ENCODE data around the gene CD300C. TPM values are rescaled to one million over a fixed set of nuclear protein-coding genes. Genes with fewer than 3 reads are reported as not detected.

Gene CD300C
- total RNA-seq, 2 donors from 2014 or later: 0.24 to 1.1 TPM

Other genes with a start within 250 kb of the CD300C start
- gene KIF19, start 219.9 kb downstream of the CD300C start, total RNA-seq: 1 to 10 TPM; 2.1 to 3.5 TPM
- under 1 TPM in 1 of 2 donors, not detected in 1; 0.24 TPM for gene BTBD17, start 184.2 kb downstream of the CD300C start, total RNA-seq
- gene GPR142, start 178.6 kb downstream of the CD300C start, total RNA-seq: under 1 TPM in 1 of 2 donors, not detected in 1; 0.31 TPM
- 100 to 1,000 TPM; 155 to 161 TPM for gene GPRC5C, start 114.0 kb downstream of the CD300C start, total RNA-seq
- gene CD300A, start 79.5 kb downstream of the CD300C start, total RNA-seq: 1 to 10 TPM; 1.8 to 7.9 TPM
- gene CD300LB, start 14.6 kb downstream of the CD300C start, total RNA-seq: under 1 TPM; 0.12 to 0.25 TPM
- gene CD300H, start 21.4 kb upstream of the CD300C start, total RNA-seq: not detected
- gene CD300LD, start 46.2 kb upstream of the CD300C start, total RNA-seq: not detected
- gene CD300E, start 77.6 kb upstream of the CD300C start, total RNA-seq: under 1 TPM in 1 of 2 donors, not detected in 1; 0.39 TPM
- gene CD300LF, start 166.8 kb upstream of the CD300C start, total RNA-seq: 1 to 10 TPM in 1 of 2 donors, under 1 TPM in 1; 0.82 to 2.0 TPM
- gene RAB37, start 191.1 kb upstream of the CD300C start, total RNA-seq: 10 to 100 TPM in 1 of 2 donors, 1 to 10 TPM in 1; 7.6 to 14.2 TPM
- 100 to 1,000 TPM; 186 to 256 TPM for gene NHERF1, start 202.5 kb upstream of the CD300C start, total RNA-seq
- 10 to 100 TPM; 30.7 to 42.8 TPM for gene NAT9, start 230.2 kb upstream of the CD300C start, total RNA-seq

Data from left colon (tissue), 2 donors.